ENCODE results near the gene B3GNT5.

The B3GNT5 gene

GRCh38 chr3:183279371-183279770, 26.3 kb downstream of the B3GNT5 start:
- in situ Hi-C loops (cut with MboI; ENCODE audit: low sequenced_read_pairs) = no loop called here

GRCh38 chr3:183281126-183281797, 28.2 kb downstream of the B3GNT5 start:
- in situ Hi-C loops (cut with MboI; ENCODE audit: low sequenced_read_pairs) = no loop called here
- no peaks in the 10 kb centered on the region for H3K9me3 ChIP-seq
- H3K4me1 ChIP-seq = no peaks in the 10 kb centered on the region
- H3K27me3 ChIP-seq (ENCODE audit: low read depth) = no peaks in the 10 kb centered on the region
- no peak overlapping the region for H3K4me3 ChIP-seq
- H3K36me3 ChIP-seq (replicated peaks) = no peaks in the 10 kb centered on the region
- no peak for DNase-seq (ENCODE audit: low spot score in 2 of 2)

More at GRCh38 chr3:183279371-183279770, 26.3 kb downstream of the B3GNT5 start:
- no peaks in the 10 kb centered on the region for H3K9me3 ChIP-seq
- H3K4me1 ChIP-seq = 0 out of 2 replicates have a peak, but pooled peaks cover 3% of the 10 kb centered on the region
- no peaks in the 10 kb centered on the region for H3K27me3 ChIP-seq (ENCODE audit: low read depth)
- no peak overlapping the region for H3K4me3 ChIP-seq
- no peaks in the 10 kb centered on the region for H3K36me3 ChIP-seq (replicated peaks)
- no peak for DNase-seq (ENCODE audit: low spot score in 2 of 2)

- Histone ChIP-seq H3K9me3 (no peaks in the 10 kb centered on the region), H3K27me3 (ENCODE audit: low read depth) (no peaks in the 10 kb centered on the region), H3K4me1 (no peaks in the 10 kb centered on the region), H3K4me3 (no peak overlapping the region), H3K36me3 (replicated peaks) (no peaks in the 10 kb centered on the region)
- no peak for DNase-seq (ENCODE audit: low spot score in 2 of 2)
- in situ Hi-C loops (cut with MboI; ENCODE audit: low sequenced_read_pairs) = no loop called here
Measured at GRCh38 chr3:183283886-183284285, 30.8 kb downstream of the B3GNT5 start.

- Histone ChIP-seq H3K27me3 (ENCODE audit: low read depth) (no peaks in the 10 kb centered on the region), H3K4me1 (no peaks in the 10 kb centered on the region), H3K4me3 (no peak overlapping the region), H3K9me3 (no peaks in the 10 kb centered on the region), H3K36me3 (replicated peaks) (no peaks in the 10 kb centered on the region)
- in situ Hi-C loops (cut with MboI; ENCODE audit: low sequenced_read_pairs) = no loop called here
- no peak for DNase-seq (ENCODE audit: low spot score in 2 of 2)
Measured at GRCh38 chr3:183284570-183284969, 31.5 kb downstream of the B3GNT5 start.

- no peaks in the 10 kb centered on the region for H3K4me1 ChIP-seq
- H3K4me3 ChIP-seq = no peak overlapping the region
- in situ Hi-C loops (cut with MboI; ENCODE audit: low sequenced_read_pairs) = no loop called here
Measured at GRCh38 chr3:183285318-183285717, 32.3 kb downstream of the B3GNT5 start.

GRCh38 chr3:183285828-183286457, 32.9 kb downstream of the B3GNT5 start:
- no peaks in the 10 kb centered on the region for H3K27me3 ChIP-seq (ENCODE audit: low read depth)
- in situ Hi-C loops (cut with MboI; ENCODE audit: low sequenced_read_pairs) = no loop called here
- no peak overlapping the region for H3K4me3 ChIP-seq
- no peak for DNase-seq (ENCODE audit: low spot score in 2 of 2)
- peaks cover under 1% of the 10 kb centered on the region for H3K4me1 ChIP-seq
- H3K9me3 ChIP-seq = no peaks in the 10 kb centered on the region
- H3K36me3 ChIP-seq (replicated peaks) = no peaks in the 10 kb centered on the region

More at GRCh38 chr3:183285318-183285717, 32.3 kb downstream of the B3GNT5 start:
- H3K9me3 ChIP-seq = no peaks in the 10 kb centered on the region
- no peaks in the 10 kb centered on the region for H3K27me3 ChIP-seq (ENCODE audit: low read depth)
- no peak for DNase-seq (ENCODE audit: low spot score in 2 of 2)
- no peaks in the 10 kb centered on the region for H3K36me3 ChIP-seq (replicated peaks)

- in situ Hi-C loops (cut with MboI; ENCODE audit: low sequenced_read_pairs) = no loop called here
- no peaks in the 10 kb centered on the region for H3K9me3 ChIP-seq
Measured at GRCh38 chr3:183287301-183287971, 34.4 kb downstream of the B3GNT5 start.

GRCh38 chr3:183288117-183288516, 35.1 kb downstream of the B3GNT5 start:
- no peaks in the 10 kb centered on the region for H3K36me3 ChIP-seq (replicated peaks)
- H3K4me1 ChIP-seq = peaks cover 12% of the 10 kb centered on the region
- in situ Hi-C loops (cut with MboI; ENCODE audit: low sequenced_read_pairs) = no loop called here
- H3K9me3 ChIP-seq = no peaks in the 10 kb centered on the region
- H3K27me3 ChIP-seq (ENCODE audit: low read depth) = no peaks in the 10 kb centered on the region
- no peak for DNase-seq (ENCODE audit: low spot score in 2 of 2)
- H3K4me3 ChIP-seq = no peak overlapping the region

More at GRCh38 chr3:183287301-183287971, 34.4 kb downstream of the B3GNT5 start:
- H3K4me1 ChIP-seq = peaks cover 12% of the 10 kb centered on the region
- no peak overlapping the region for H3K4me3 ChIP-seq
- H3K27me3 ChIP-seq (ENCODE audit: low read depth) = no peaks in the 10 kb centered on the region
- no peak for DNase-seq (ENCODE audit: low spot score in 2 of 2)
- no peaks in the 10 kb centered on the region for H3K36me3 ChIP-seq (replicated peaks)

- no peaks in the 10 kb centered on the region for H3K27me3 ChIP-seq (ENCODE audit: low read depth)
- H3K36me3 ChIP-seq (replicated peaks) = no peaks in the 10 kb centered on the region
- no peaks in the 10 kb centered on the region for H3K9me3 ChIP-seq
- DNase-seq (ENCODE audit: low spot score in 2 of 2) = no peak
- peaks cover 12% of the 10 kb centered on the region for H3K4me1 ChIP-seq
- H3K4me3 ChIP-seq = no peak overlapping the region
- in situ Hi-C loops (cut with MboI; ENCODE audit: low sequenced_read_pairs) = no loop called here
Measured at GRCh38 chr3:183290216-183290615, 37.2 kb downstream of the B3GNT5 start.

GRCh38 chr3:183291497-183292031, 38.5 kb downstream of the B3GNT5 start:
- Histone ChIP-seq H3K27me3 (ENCODE audit: low read depth) (no peaks in the 10 kb centered on the region), H3K9me3 (no peaks in the 10 kb centered on the region), H3K4me3 (no peak overlapping the region), H3K36me3 (replicated peaks) (no peaks in the 10 kb centered on the region), H3K4me1 (peaks cover 12% of the 10 kb centered on the region)
- in situ Hi-C loops (cut with MboI; ENCODE audit: low sequenced_read_pairs) = no loop called here
- peak in 1 of 2 experiments; percentile 65 for DNase-seq (ENCODE audit: low spot score in 2 of 2)

- Histone ChIP-seq H3K9me3 (no peaks in the 10 kb centered on the region), H3K36me3 (replicated peaks) (no peaks in the 10 kb centered on the region), H3K27me3 (ENCODE audit: low read depth) (no peaks in the 10 kb centered on the region), H3K4me3 (no peak overlapping the region), H3K4me1 (peaks cover 12% of the 10 kb centered on the region)
- no peak for DNase-seq (ENCODE audit: low spot score in 2 of 2)
- in situ Hi-C loops (cut with MboI; ENCODE audit: low sequenced_read_pairs) = no loop called here
Measured at GRCh38 chr3:183293966-183294365, 40.9 kb downstream of the B3GNT5 start.

GRCh38 chr3:183295211-183295610, 42.2 kb downstream of the B3GNT5 start:
- no peak overlapping the region for H3K4me3 ChIP-seq
- no peaks in the 10 kb centered on the region for H3K27me3 ChIP-seq (ENCODE audit: low read depth)
- H3K4me1 ChIP-seq = peaks cover 12% of the 10 kb centered on the region
- DNase-seq (ENCODE audit: low spot score in 2 of 2) = no peak
- H3K36me3 ChIP-seq (replicated peaks) = no peaks in the 10 kb centered on the region
- no peaks in the 10 kb centered on the region for H3K9me3 ChIP-seq
- in situ Hi-C loops (cut with MboI; ENCODE audit: low sequenced_read_pairs) = no loop called here

GRCh38 chr3:183296944-183297343, 43.9 kb downstream of the B3GNT5 start:
- in situ Hi-C loops (cut with MboI; ENCODE audit: low sequenced_read_pairs) = no loop called here
- H3K27me3 ChIP-seq (ENCODE audit: low read depth) = no peaks in the 10 kb centered on the region
- no peaks in the 10 kb centered on the region for H3K36me3 ChIP-seq (replicated peaks)
- no peaks in the 10 kb centered on the region for H3K9me3 ChIP-seq
- H3K4me3 ChIP-seq = no peak overlapping the region
- H3K4me1 ChIP-seq = peaks cover under 1% of the 10 kb centered on the region
- no peak for DNase-seq (ENCODE audit: low spot score in 2 of 2)

GRCh38 chr3:183298701-183299153, 45.7 kb downstream of the B3GNT5 start:
- in situ Hi-C loops (cut with MboI; ENCODE audit: low sequenced_read_pairs) = no loop called here
- Histone ChIP-seq H3K9me3 (no peaks in the 10 kb centered on the region), H3K4me1 (no peaks in the 10 kb centered on the region), H3K4me3 (no peak overlapping the region), H3K36me3 (replicated peaks) (no peaks in the 10 kb centered on the region), H3K27me3 (ENCODE audit: low read depth) (no peaks in the 10 kb centered on the region)
- no peak for DNase-seq (ENCODE audit: low spot score in 2 of 2)
